HepG2 (cell line): Measurements from ENCODE around the gene ATP11A. TPM values are rescaled to one million over a fixed set of nuclear protein-coding genes. Genes with fewer than 3 reads are reported as not detected.

Source experiments
- CBX1 ChIP-seq: IDR thresholded peaks from one replicate; pipeline ENCODE4 v1.6.1; 2016; ENCODE audit warnings: antibody characterized with exemption, low read depth
- MAFG ChIP-seq: sonication (generic); formaldehyde crosslinking; IDR thresholded peaks from 2 replicates; pipeline ENCODE4 v1.5.1; 2020; ENCODE audit warnings: mild to moderate bottlenecking, missing genetic modification reagents
- MIER2 ChIP-seq: IDR thresholded peaks from 2 replicates; pipeline ENCODE4 v1.6.1; 2016; ENCODE audit warnings: missing biosample characterization, missing genetic modification reagents
- PAF1 ChIP-seq: IDR thresholded peaks from 2 replicates; pipeline ENCODE4 v1.6.1; 2016; ENCODE audit warnings: missing genetic modification reagents, missing compliant biosample characterization
- PAWR ChIP-seq: sonication (generic); formaldehyde crosslinking; IDR thresholded peaks from 2 replicates; pipeline ENCODE4 v1.4.0; 2020; ENCODE audit warnings: missing genetic modification reagents, mild to moderate bottlenecking, borderline replicate concordance
- SP140L ChIP-seq: sonication (generic); formaldehyde crosslinking; IDR thresholded peaks from 2 replicates; pipeline ENCODE4 v1.4.0; 2020; ENCODE audit warnings: missing genetic modification reagents, borderline replicate concordance
- SRF ChIP-seq: IDR thresholded peaks from 2 replicates; pipeline ENCODE4 v1.6.1; 2011; ENCODE audit warnings: mild to moderate bottlenecking, low read depth, low read length, moderate library complexity
- ZNF263 ChIP-seq: sonication (generic); formaldehyde crosslinking; IDR thresholded peaks from 2 replicates; pipeline ENCODE4 v1.4.0; 2020; ENCODE audit warnings: missing genetic modification reagents
- ZNF547 ChIP-seq: sonication (generic); formaldehyde crosslinking; IDR thresholded peaks from 2 replicates; pipeline ENCODE4 v1.5.1; 2020; ENCODE audit warnings: mild to moderate bottlenecking, missing genetic modification reagents
- ZNF746 ChIP-seq: sonication (generic); formaldehyde crosslinking; IDR thresholded peaks from 2 replicates; pipeline ENCODE4 v1.8.0; 2022; ENCODE audit warnings: mild to moderate bottlenecking, missing genetic modification reagents
- ZNF772 ChIP-seq: sonication (generic); formaldehyde crosslinking; IDR thresholded peaks from 2 replicates; pipeline ENCODE4 v1.5.0; 2020; ENCODE audit warnings: mild to moderate bottlenecking, missing genetic modification reagents
- ZNF781 ChIP-seq: sonication (generic); formaldehyde crosslinking; IDR thresholded peaks from 2 replicates; pipeline ENCODE4 v1.5.1; 2020; ENCODE audit warnings: borderline replicate concordance, mild to moderate bottlenecking, missing genetic modification reagents; ENCODE audit errors: not compliant biosample characterization
- polyA plus RNA-seq, 8 experiments: library from polyadenylated mRNA; depleted of rRNA in 3 of 8; stranded (reverse) in 7 of 8; unstranded in 1 of 8; fragments of >200 nt; fragmentation: Illumina TruSeq in 4 of 8; extraction: Trizol in 4 of 8; gene quantifications; 2 replicates each; pipeline versions ENCODE4 v1.2.1 to v1.2.3, GENCODE V29; 2011 to 2016; ENCODE audit warnings: low read depth in 4 of 8, missing spikeins in 1 of 8, mixed read lengths in 1 of 8; ENCODE audit not compliant: insufficient read depth in 1 of 8
- total RNA-seq, 5 experiments: library from RNA; depleted of rRNA; stranded (reverse); fragments of >200 nt; fragmentation: Illumina TruSeq; extraction: Trizol; gene quantifications; 2 replicates each; pipeline ENCODE4 v1.2.3, GENCODE V29; 2016; ENCODE audit warnings: low read depth in 1 of 5
- TF ChIP-seq, protein P1 (sequence below): sonication (generic); formaldehyde crosslinking; IDR thresholded peaks from 2 replicates; pipeline ENCODE4 v1.4.0; 2020; ENCODE audit warnings: missing genetic modification reagents
- TF ChIP-seq, protein P2 (sequence below): sonication (generic); formaldehyde crosslinking; IDR thresholded peaks from 2 replicates; pipeline ENCODE4 v1.5.0; 2020; ENCODE audit warnings: mild to moderate bottlenecking, missing genetic modification reagents
- TF ChIP-seq, protein P3 (sequence below): sonication (generic); formaldehyde crosslinking; IDR thresholded peaks from 2 replicates; pipeline ENCODE4 v1.5.1; 2020; ENCODE audit warnings: missing genetic modification reagents, mild to moderate bottlenecking, borderline replicate concordance
- TF ChIP-seq, protein P4 (sequence below), 2 experiments: IDR thresholded peaks; 2 replicates each; pipeline ENCODE4 v1.6.1; 2011 to 2012; ENCODE audit warnings: low read length in 2 of 2, borderline replicate concordance in 1 of 2, low read depth in 1 of 2, mild to moderate bottlenecking in 1 of 2, moderate library complexity in 1 of 2

Gene ATP11A
- total and polyA plus RNA-seq, 2 of the 13 experiments (the other 11 are each of a cell fraction or from before 2014, with no cell fraction given): 18.4 to 20.1 TPM

DNA sequence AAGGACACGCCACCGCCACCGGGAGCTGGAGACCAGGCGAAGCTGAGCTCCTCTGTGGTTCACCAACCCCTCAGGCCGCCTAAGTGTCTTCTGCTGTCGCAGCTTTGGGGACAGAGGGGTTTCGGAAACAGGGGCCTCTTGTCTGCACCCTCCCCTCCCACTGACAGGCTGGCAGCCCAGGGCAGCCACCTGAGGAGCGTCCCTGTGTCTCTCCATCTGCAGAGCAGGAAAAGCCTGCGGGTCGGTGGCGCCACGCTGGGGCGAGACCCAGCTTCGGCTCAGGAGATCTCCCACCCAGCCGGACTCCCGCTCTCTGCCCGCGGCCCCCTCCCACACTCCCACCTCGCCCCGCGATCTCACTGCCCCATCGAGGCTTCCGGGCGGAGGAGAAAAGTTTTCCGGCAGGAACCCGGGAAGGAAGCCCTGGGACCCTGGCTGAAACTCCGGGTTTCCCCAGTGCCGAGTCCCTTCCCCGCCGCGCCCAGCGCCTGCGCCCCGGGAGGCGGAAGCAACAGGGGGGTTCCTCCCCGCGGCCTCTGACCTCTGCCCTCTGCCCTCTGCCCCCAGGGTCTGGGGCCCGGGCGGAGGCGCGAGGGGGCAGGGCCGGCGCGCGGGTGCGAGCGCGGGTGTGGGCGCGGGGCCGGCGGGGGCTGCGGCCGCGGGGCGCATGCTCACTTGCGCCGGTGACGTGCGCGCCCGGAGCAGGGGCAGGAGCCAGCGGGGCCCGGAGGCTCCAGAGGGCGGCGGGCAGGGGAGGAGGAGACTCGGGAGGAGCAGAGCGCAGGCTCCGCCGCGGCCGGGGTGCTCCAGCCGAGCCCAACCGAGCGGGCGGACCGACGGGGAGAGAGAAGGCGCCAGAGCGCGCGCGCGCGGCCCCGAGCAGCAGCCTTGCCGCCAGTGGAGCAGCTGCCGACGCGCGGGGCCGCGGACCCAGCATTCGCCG is at the start of gene ATP11A (continued):
- TF ChIP-seq, protein P1, sequence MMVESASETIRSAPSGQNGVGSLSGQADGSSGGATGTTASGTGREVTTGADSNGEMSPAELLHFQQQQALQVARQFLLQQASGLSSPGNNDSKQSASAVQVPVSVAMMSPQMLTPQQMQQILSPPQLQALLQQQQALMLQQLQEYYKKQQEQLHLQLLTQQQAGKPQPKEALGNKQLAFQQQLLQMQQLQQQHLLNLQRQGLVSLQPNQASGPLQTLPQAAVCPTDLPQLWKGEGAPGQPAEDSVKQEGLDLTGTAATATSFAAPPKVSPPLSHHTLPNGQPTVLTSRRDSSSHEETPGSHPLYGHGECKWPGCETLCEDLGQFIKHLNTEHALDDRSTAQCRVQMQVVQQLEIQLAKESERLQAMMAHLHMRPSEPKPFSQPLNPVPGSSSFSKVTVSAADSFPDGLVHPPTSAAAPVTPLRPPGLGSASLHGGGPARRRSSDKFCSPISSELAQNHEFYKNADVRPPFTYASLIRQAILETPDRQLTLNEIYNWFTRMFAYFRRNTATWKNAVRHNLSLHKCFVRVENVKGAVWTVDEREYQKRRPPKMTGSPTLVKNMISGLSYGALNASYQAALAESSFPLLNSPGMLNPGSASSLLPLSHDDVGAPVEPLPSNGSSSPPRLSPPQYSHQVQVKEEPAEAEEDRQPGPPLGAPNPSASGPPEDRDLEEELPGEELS (CRISPR knock-in tag): peak; percentile 48; the same call in 1 of the 2 replicates
- TF ChIP-seq PAWR: no peak
- TF ChIP-seq SP140L (CRISPR knock-in tag): no peak
- TF ChIP-seq MIER2 (CRISPR knock-in tag): no peak
- TF ChIP-seq, protein P2, sequence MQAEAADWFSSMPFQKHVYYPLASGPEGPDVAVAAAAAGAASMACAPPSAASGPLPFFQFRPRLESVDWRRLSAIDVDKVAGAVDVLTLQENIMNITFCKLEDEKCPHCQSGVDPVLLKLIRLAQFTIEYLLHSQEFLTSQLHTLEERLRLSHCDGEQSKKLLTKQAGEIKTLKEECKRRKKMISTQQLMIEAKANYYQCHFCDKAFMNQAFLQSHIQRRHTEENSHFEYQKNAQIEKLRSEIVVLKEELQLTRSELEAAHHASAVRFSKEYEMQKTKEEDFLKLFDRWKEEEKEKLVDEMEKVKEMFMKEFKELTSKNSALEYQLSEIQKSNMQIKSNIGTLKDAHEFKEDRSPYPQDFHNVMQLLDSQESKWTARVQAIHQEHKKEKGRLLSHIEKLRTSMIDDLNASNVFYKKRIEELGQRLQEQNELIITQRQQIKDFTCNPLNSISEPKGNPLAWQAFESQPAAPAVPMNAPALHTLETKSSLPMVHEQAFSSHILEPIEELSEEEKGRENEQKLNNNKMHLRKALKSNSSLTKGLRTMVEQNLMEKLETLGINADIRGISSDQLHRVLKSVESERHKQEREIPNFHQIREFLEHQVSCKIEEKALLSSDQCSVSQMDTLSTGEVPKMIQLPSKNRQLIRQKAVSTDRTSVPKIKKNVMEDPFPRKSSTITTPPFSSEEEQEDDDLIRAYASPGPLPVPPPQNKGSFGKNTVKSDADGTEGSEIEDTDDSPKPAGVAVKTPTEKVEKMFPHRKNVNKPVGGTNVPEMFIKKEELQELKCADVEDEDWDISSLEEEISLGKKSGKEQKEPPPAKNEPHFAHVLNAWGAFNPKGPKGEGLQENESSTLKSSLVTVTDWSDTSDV (CRISPR knock-in tag): 0 out of 2 replicates have a peak, but pooled peaks have one; percentile 54
- no peak for TF ChIP-seq SRF
- no peak for TF ChIP-seq CBX1
- TF ChIP-seq ZNF547 (CRISPR knock-in tag): 0 out of 2 replicates have a peak, but pooled peaks have one; percentile 65
- peak; percentile 40 for TF ChIP-seq ZNF781 (CRISPR knock-in tag)
- peak; percentile 88 for TF ChIP-seq ZNF772
- TF ChIP-seq PAF1 (CRISPR knock-in tag): no peak
- TF ChIP-seq ZNF263 (CRISPR knock-in tag): peak; percentile 98
- TF ChIP-seq MAFG: no peak
- TF ChIP-seq, protein P3, sequence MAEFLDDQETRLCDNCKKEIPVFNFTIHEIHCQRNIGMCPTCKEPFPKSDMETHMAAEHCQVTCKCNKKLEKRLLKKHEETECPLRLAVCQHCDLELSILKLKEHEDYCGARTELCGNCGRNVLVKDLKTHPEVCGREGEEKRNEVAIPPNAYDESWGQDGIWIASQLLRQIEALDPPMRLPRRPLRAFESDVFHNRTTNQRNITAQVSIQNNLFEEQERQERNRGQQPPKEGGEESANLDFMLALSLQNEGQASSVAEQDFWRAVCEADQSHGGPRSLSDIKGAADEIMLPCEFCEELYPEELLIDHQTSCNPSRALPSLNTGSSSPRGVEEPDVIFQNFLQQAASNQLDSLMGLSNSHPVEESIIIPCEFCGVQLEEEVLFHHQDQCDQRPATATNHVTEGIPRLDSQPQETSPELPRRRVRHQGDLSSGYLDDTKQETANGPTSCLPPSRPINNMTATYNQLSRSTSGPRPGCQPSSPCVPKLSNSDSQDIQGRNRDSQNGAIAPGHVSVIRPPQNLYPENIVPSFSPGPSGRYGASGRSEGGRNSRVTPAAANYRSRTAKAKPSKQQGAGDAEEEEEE (CRISPR knock-in tag): no peak
- no peak; the same call in none of the 2 replicates for TF ChIP-seq ZNF746 (CRISPR knock-in tag)
- TF ChIP-seq, protein P4, sequence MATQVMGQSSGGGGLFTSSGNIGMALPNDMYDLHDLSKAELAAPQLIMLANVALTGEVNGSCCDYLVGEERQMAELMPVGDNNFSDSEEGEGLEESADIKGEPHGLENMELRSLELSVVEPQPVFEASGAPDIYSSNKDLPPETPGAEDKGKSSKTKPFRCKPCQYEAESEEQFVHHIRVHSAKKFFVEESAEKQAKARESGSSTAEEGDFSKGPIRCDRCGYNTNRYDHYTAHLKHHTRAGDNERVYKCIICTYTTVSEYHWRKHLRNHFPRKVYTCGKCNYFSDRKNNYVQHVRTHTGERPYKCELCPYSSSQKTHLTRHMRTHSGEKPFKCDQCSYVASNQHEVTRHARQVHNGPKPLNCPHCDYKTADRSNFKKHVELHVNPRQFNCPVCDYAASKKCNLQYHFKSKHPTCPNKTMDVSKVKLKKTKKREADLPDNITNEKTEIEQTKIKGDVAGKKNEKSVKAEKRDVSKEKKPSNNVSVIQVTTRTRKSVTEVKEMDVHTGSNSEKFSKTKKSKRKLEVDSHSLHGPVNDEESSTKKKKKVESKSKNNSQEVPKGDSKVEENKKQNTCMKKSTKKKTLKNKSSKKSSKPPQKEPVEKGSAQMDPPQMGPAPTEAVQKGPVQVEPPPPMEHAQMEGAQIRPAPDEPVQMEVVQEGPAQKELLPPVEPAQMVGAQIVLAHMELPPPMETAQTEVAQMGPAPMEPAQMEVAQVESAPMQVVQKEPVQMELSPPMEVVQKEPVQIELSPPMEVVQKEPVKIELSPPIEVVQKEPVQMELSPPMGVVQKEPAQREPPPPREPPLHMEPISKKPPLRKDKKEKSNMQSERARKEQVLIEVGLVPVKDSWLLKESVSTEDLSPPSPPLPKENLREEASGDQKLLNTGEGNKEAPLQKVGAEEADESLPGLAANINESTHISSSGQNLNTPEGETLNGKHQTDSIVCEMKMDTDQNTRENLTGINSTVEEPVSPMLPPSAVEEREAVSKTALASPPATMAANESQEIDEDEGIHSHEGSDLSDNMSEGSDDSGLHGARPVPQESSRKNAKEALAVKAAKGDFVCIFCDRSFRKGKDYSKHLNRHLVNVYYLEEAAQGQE (IDR thresholded peaks at IDR 0.05; ENCODE audit: borderline replicate concordance in 1 of 2, low read depth in 1 of 2, low read length in 2 of 2): no peak
